ENCODE results near the gene B4GALNT1. TPM values are rescaled to one million over a fixed set of nuclear protein-coding genes. Genes with fewer than 3 reads are reported as not detected.
"Not testable (repeated sequence)": the region's sequence is repeated elsewhere in the genome, so short reads cannot be mapped to it uniquely, and the experiment has no call there.

Gene B4GALNT1
- total RNA-seq, 2 donors from 2014 or later, result 0.78 TPM; not detected in 1

DNA sequence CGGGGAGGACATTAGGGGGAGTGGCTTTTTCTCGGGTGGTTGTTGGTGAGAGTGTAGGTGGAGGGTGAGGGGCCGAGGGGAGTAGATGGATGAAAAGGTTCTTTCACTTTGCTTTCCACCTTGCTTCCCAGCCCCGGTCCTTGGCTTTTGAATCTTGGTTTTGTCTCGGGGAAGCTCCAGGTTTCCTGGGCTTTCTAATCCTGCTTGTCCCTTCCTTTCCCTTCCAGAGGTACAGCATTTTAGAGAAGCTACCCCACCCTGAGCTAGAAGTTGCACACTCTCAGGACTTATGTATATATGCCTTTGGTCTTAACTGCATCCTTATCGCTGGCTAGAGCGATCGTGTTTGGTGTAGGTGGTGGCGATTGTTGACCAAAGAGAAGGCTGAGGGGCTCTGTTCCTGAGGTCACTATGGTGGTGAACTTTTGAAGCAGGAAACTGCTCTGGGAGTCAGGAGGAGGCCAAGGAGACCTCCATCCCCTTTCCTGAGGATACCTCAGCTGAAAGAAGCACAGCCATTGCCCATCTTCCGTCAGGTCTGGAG lies 41.1 kb downstream of the B4GALNT1 start:
- Histone ChIP-seq H3K9me3 (no peaks in the 10 kb centered on the region), H3K36me3 (replicated peaks in 1 of 2; ENCODE audit: insufficient read depth in 1 of 2, low read depth in 2 of 2) (peaks cover 0 to 6% of the 10 kb centered on the region in 2 donors), H3K4me3 (peak overlapping the region; percentile 81 to 94), H3K4me1 (peaks cover 28% of the 10 kb centered on the region), H3K27me3 (no peaks in the 10 kb centered on the region), H3K27ac (peak overlapping the region in 1 of 4 donors; percentile 30)
- no peak for DNase-seq
- TF ChIP-seq, protein P1, sequence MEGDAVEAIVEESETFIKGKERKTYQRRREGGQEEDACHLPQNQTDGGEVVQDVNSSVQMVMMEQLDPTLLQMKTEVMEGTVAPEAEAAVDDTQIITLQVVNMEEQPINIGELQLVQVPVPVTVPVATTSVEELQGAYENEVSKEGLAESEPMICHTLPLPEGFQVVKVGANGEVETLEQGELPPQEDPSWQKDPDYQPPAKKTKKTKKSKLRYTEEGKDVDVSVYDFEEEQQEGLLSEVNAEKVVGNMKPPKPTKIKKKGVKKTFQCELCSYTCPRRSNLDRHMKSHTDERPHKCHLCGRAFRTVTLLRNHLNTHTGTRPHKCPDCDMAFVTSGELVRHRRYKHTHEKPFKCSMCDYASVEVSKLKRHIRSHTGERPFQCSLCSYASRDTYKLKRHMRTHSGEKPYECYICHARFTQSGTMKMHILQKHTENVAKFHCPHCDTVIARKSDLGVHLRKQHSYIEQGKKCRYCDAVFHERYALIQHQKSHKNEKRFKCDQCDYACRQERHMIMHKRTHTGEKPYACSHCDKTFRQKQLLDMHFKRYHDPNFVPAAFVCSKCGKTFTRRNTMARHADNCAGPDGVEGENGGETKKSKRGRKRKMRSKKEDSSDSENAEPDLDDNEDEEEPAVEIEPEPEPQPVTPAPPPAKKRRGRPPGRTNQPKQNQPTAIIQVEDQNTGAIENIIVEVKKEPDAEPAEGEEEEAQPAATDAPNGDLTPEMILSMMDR (IDR thresholded peaks at IDR 0.05), result no peak
- TF ChIP-seq POLR2A (IDR thresholded peaks at IDR 0.05), result no peak
- 18 to 20% methylated on average over 10 of the region's 10 CpGs for WGBS, 2 donors
- intact Hi-C loops (cut with DNase I), result no loop called here
- ATAC-seq, result no peak

- ATAC-seq (peak; percentile 98), DNase-seq (peak; percentile 87 to 93 (median 92))
- intact Hi-C loops (cut with DNase I), result no loop called here
- Histone ChIP-seq H3K36me3 (replicated peaks in 1 of 2; ENCODE audit: insufficient read depth in 1 of 2, low read depth in 2 of 2) (peaks cover 0 to 4% of the 10 kb centered on the region in 2 donors), H3K27me3 (no peaks in the 10 kb centered on the region), H3K9me3 (no peaks in the 10 kb centered on the region), H3K4me3 (peak within 1 kb of the TSS; percentile 81 to 94), H3K4me1 (peaks cover 28% of the 10 kb centered on the region), H3K27ac (peak within 1 kb of the TSS in 3 of 4 donors; percentile 30 to 80 (median 76))
- WGBS, 2 donors, result 0 to 1% methylated on average over 19 to 67 of the region's 69 CpGs
- TF ChIP-seq, protein P1 (IDR thresholded peaks at IDR 0.05), result peak in 1 of 7 experiments; percentile 23
- peak; percentile 17 to 72 (median 68) for TF ChIP-seq POLR2A (IDR thresholded peaks at IDR 0.05)
Measured at GRCh38 chr12:57590864-57591781, 41.9 kb downstream of the B4GALNT1 start, which contains the start of gene PIP4K2C. TSS of gene PIP4K2C (plus strand) at chr12:57591192. CDS start at chr12:57591290, 98 bp downstream.

DNA sequence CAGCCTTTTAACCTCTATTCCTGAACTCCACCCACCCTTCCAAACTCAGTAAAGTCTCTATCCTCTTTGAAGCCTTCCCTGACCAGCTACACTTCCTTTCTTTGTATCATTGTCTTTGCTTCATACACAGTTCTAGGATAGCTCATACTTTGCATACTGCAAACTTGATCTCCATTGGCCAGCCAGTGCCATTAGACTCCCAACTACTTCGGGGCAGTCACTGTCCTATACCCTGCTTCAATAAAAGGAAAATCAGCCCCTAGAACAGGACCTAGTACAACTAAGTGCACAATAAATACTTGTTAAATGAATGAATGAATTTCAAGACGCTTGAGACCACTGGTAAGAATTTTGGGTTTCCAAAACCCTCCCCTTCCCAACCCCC lies 42.5 kb downstream of the B4GALNT1 start:
- Histone ChIP-seq H3K9me3 (no peaks in the 10 kb centered on the region), H3K36me3 (replicated peaks in 1 of 2; ENCODE audit: insufficient read depth in 1 of 2, low read depth in 2 of 2) (no peaks in the 10 kb centered on the region), H3K27me3 (no peaks in the 10 kb centered on the region), H3K27ac (peak overlapping the region in 3 of 4 donors; percentile 30 to 80 (median 76)), H3K4me3 (peak overlapping the region; percentile 81 to 94), H3K4me1 (peaks cover 28% of the 10 kb centered on the region)
- no peak for TF ChIP-seq POLR2A (IDR thresholded peaks at IDR 0.05)
- TF ChIP-seq, protein P1 (IDR thresholded peaks at IDR 0.05), result no peak
- DNase-seq, result no peak
- no peak for ATAC-seq
- intact Hi-C loops (cut with DNase I), result no loop called here
- 10 to 11% methylated on average over 2 of the region's 2 CpGs for WGBS, 2 donors

DNA sequence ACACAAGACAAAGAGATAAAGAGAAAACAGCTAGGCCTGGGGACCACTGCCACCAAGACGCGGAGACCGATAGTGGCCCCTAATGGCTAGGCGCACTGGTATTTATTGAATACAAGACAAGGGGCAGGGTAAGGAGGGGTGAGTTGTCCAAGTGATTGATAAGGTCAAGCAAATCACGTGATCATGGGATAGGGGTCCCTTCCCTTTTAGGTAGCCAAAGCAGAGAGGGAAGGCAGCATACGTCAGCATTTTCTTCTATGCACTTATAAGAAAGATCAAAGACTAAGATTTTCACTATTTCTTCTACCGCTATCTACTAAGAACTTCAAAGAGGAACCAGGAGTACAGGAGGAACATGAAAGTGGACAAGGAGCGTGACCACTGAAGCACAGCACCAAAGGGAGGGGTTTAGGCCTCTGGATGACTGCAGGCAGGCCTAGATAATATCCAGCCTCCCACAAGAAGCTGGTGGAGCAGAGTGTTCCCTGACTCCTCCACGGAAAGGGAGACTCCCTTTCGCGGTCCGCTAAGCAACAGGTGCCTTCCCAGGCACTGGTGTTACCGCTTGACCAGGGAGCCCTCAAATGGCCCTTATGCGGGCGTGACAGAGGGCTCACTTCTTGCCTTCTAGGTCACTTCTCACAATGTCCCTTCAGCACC lies 43.9 kb downstream of the B4GALNT1 start:
- H3K36me3 ChIP-seq (replicated peaks in 1 of 2; ENCODE audit: insufficient read depth in 1 of 2, low read depth in 2 of 2); H3K27ac ChIP-seq; H3K9me3 ChIP-seq; H3K27me3 ChIP-seq; DNase-seq; intact Hi-C loops (cut with DNase I); H3K4me3 ChIP-seq; ATAC-seq: not testable (repeated sequence)
- WGBS, 2 donors, result 76 to 83% methylated on average over 15 of the region's 15 CpGs
- H3K4me1 ChIP-seq, result peaks cover 28% of the 10 kb centered on the region

Data from body of pancreas (tissue), 4 donors.